Neutrophil (primary cell): Measurements from ENCODE around the gene PTPRN2.

Experiments
- H3K27ac ChIP-seq: fragments of 200-600 bp; sonication (generic); 2 replicates; pipeline ENCODE4 v1.5.1; 2016; ENCODE audit warnings: mild to moderate bottlenecking, moderate library complexity
- H3K27me3 ChIP-seq: fragments of 200-600 bp; sonication (generic); 2 replicates; pipeline ENCODE4 v1.6.0; 2016; ENCODE audit warnings: mild to moderate bottlenecking
- H3K36me3 ChIP-seq: fragments of 200-600 bp; sonication (generic); 2 replicates; pipeline ENCODE4 v1.5.1; 2017
- H3K4me1 ChIP-seq, 2 experiments: fragments of 200-600 bp in 1 of 2; sonication (generic) in 1 of 2; 1 replicate in 1 of 2; 2 replicates in 1 of 2; pipeline versions ENCODE4 v1.5.1 to v1.6.1; 2013 to 2016; ENCODE audit warnings: low read depth in 1 of 2, low read length in 1 of 2, mild to moderate bottlenecking in 1 of 2, moderate library complexity in 1 of 2; ENCODE audit not compliant: control insufficient read depth in 1 of 2, insufficient read depth in 1 of 2
- H3K4me3 ChIP-seq, 2 experiments: fragments of 200-600 bp in 1 of 2; sonication (generic) in 1 of 2; 1 replicate in 1 of 2; 2 replicates in 1 of 2; pipeline ENCODE4 v1.5.1; 2013 to 2016; ENCODE audit warnings: low read depth in 1 of 2, low read length in 1 of 2, mild to moderate bottlenecking in 1 of 2, moderate library complexity in 1 of 2
- H3K9me3 ChIP-seq: fragments of 200-600 bp; sonication (generic); 2 replicates; pipeline ENCODE4 v1.5.1; 2016
- TF ChIP-seq, protein P1 (sequence below): fragments of 200-600 bp; sonication (generic); IDR thresholded peaks from 2 replicates; pipeline ENCODE4 v1.5.1; 2016; ENCODE audit warnings: antibody characterized with exemption

PTPRN2 gene

DNA sequence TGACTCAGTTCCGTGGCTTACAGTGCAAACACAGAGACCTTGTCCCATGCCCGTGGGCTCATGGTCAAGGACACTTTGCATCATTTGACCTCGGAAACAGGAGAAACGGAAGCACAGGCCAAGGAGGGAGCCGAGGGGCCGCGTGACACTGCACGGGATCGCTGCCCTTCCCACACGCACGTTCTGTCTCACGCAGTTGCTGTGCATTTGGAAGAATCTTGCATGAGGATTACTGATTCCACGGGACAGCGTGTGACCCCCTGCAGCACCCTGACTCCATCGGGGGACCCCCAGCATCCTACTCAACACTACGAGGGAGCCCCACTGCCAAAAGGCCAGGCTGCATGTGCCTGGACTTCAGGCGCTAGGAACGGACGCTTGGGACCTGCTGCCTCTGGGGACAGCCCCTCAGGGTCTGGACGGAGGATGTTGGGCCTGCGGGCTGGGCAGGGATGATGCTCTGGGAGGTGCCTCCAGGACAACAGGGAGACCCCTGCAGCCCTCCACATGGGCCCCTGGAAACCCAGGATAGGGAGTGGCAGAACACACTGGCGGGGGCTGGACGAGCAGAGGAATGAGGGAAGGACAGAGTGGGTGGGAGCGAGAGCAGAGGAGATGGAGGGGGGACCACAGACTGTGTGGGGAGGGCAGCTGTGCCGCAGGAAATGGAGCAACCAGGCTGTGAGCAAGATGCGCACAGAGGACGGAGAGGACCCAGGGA, 1028.6 kb downstream of the PTPRN2 start:
- Histone ChIP-seq H3K9me3 (no peaks in the 10 kb centered on the region), H3K27ac (no peak overlapping the region), H3K4me3 (no peak overlapping the region), H3K4me1 (no peaks in the 10 kb centered on the region), H3K36me3 (no peaks in the 10 kb centered on the region), H3K27me3 (no peaks in the 10 kb centered on the region)
- TF ChIP-seq, protein P1, sequence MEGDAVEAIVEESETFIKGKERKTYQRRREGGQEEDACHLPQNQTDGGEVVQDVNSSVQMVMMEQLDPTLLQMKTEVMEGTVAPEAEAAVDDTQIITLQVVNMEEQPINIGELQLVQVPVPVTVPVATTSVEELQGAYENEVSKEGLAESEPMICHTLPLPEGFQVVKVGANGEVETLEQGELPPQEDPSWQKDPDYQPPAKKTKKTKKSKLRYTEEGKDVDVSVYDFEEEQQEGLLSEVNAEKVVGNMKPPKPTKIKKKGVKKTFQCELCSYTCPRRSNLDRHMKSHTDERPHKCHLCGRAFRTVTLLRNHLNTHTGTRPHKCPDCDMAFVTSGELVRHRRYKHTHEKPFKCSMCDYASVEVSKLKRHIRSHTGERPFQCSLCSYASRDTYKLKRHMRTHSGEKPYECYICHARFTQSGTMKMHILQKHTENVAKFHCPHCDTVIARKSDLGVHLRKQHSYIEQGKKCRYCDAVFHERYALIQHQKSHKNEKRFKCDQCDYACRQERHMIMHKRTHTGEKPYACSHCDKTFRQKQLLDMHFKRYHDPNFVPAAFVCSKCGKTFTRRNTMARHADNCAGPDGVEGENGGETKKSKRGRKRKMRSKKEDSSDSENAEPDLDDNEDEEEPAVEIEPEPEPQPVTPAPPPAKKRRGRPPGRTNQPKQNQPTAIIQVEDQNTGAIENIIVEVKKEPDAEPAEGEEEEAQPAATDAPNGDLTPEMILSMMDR = no peak

GRCh38 chr7:157558516-157558874, 1029.1 kb downstream of the PTPRN2 start:
- TF ChIP-seq, protein P1 = no peak
- Histone ChIP-seq H3K36me3 (no peaks in the 10 kb centered on the region), H3K27me3 (no peaks in the 10 kb centered on the region), H3K4me1 (no peaks in the 10 kb centered on the region), H3K9me3 (no peaks in the 10 kb centered on the region), H3K4me3 (no peak overlapping the region), H3K27ac (no peak overlapping the region)

DNA sequence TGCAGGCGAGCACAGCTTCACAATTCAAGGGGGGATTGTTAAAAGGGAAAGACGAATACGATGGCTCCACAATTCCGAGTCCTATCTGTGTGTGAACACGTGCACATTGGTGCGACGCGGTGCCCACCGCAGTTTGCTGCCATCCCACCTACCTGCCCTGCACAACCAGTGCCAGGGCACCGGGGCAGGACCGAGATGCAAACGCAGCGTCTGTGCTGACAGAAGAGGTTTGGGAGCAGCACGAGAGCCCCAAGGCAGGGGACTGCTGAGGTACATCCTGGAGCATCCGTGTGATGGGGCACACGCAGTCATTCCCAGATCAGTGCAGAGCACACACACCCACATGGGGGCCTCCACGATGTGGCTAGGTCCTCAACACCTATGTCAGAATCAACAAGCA, 1029.6 kb downstream of the PTPRN2 start:
- Histone ChIP-seq H3K4me1 (no peaks in the 10 kb centered on the region), H3K36me3 (no peaks in the 10 kb centered on the region), H3K9me3 (no peaks in the 10 kb centered on the region), H3K4me3 (no peak overlapping the region), H3K27ac (no peak overlapping the region), H3K27me3 (no peaks in the 10 kb centered on the region)
- TF ChIP-seq, protein P1 = no peak

GRCh38 chr7:157557263-157557662, 1030.4 kb downstream of the PTPRN2 start:
- H3K4me3 ChIP-seq = no peak overlapping the region
- no peak overlapping the region for H3K27ac ChIP-seq
- no peaks in the 10 kb centered on the region for H3K36me3 ChIP-seq
- TF ChIP-seq, protein P1 = no peak
- H3K4me1 ChIP-seq = no peaks in the 10 kb centered on the region
- H3K9me3 ChIP-seq = no peaks in the 10 kb centered on the region
- H3K27me3 ChIP-seq = no peaks in the 10 kb centered on the region

- Histone ChIP-seq H3K9me3 (no peaks in the 10 kb centered on the region), H3K36me3 (no peaks in the 10 kb centered on the region), H3K4me1 (no peaks in the 10 kb centered on the region), H3K4me3 (no peak overlapping the region), H3K27me3 (no peaks in the 10 kb centered on the region), H3K27ac (no peak overlapping the region)
- TF ChIP-seq, protein P1 = no peak
Measured at GRCh38 chr7:157556642-157556944, 1031.0 kb downstream of the PTPRN2 start.
